CD14-positive monocyte (primary cell): ENCODE data around the gene MLXIP. TPM values are rescaled to one million over a fixed set of nuclear protein-coding genes. Genes with fewer than 3 reads are reported as not detected.

Source experiments
- DNase-seq, 3 donors: peaks; one replicate each; pipeline ENCODE4 v3.0.0-alpha.2; 2011 to 2022
- H2AFZ ChIP-seq: 2 replicates; pipeline ENCODE4 v1.6.0; 2012; ENCODE audit warnings: mild to moderate bottlenecking, low read depth, low read length, inconsistent platforms; ENCODE audit not compliant: insufficient read depth, poor library complexity, severe bottlenecking
- H3K27ac ChIP-seq, 2 donors: 1 replicate in 1 of 2; 2 replicates in 1 of 2; pipeline ENCODE4 v1.5.1; 2012 to 2013; ENCODE audit warnings: low read length in 2 of 2, control low read depth in 1 of 2, inconsistent platforms in 1 of 2, low read depth in 1 of 2, mild to moderate bottlenecking in 1 of 2
- H3K27me3 ChIP-seq, 2 donors: one replicate each; pipeline versions ENCODE4 v1.6.0 to v1.6.1; 2011 to 2013; ENCODE audit warnings: low read length in 2 of 2; ENCODE audit not compliant: control insufficient read depth in 2 of 2, insufficient read depth in 2 of 2
- H3K36me3 ChIP-seq, 2 donors: replicated peaks in 1 of 2; 1 replicate in 1 of 2; 2 replicates in 1 of 2; pipeline versions ENCODE4 v1.5.1 to v1.6.1; 2012 to 2013; ENCODE audit warnings: low read length in 2 of 2, control low read depth in 1 of 2, inconsistent platforms in 1 of 2, mild to moderate bottlenecking in 1 of 2; ENCODE audit not compliant: insufficient read depth in 2 of 2, control insufficient read depth in 1 of 2
- H3K4me1 ChIP-seq, 2 donors: 1 replicate in 1 of 2; 2 replicates in 1 of 2; pipeline versions ENCODE4 v1.5.1 to v1.6.1; 2012 to 2013; ENCODE audit warnings: low read length in 2 of 2, control low read depth in 1 of 2, inconsistent platforms in 1 of 2, mild to moderate bottlenecking in 1 of 2, moderate library complexity in 1 of 2; ENCODE audit not compliant: insufficient read depth in 2 of 2, control insufficient read depth in 1 of 2
- H3K4me2 ChIP-seq: replicated peaks from 2 replicates; pipeline ENCODE3; 2012; ENCODE audit warnings: low read length, moderate library complexity, mild to moderate bottlenecking; ENCODE audit not compliant: poor library complexity, severe bottlenecking; ENCODE audit errors: extremely low read depth
- H3K4me3 ChIP-seq, 3 experiments: fragments of 200-600 bp in 1 of 3; sonication (generic) in 1 of 3; replicated peaks in 1 of 3; 1 replicate in 2 of 3; 2 replicates in 1 of 3; pipeline ENCODE4 v1.5.1; 2011 to 2013; ENCODE audit warnings: low read length in 3 of 3, mild to moderate bottlenecking in 3 of 3, control low read depth in 2 of 3, low read depth in 2 of 3, inconsistent platforms in 1 of 3, moderate library complexity in 1 of 3
- H3K79me2 ChIP-seq: 2 replicates; pipeline ENCODE4 v1.6.0; 2012; ENCODE audit warnings: mild to moderate bottlenecking, control low read depth, inconsistent platforms, low read length, moderate library complexity; ENCODE audit not compliant: insufficient read depth
- H3K9ac ChIP-seq: 2 replicates; pipeline ENCODE4 v1.6.0; 2017; ENCODE audit warnings: low read length, mild to moderate bottlenecking; ENCODE audit not compliant: insufficient read depth, poor library complexity, severe bottlenecking
- H3K9me3 ChIP-seq, 2 donors: replicated peaks in 1 of 2; 1 replicate in 1 of 2; 2 replicates in 1 of 2; pipeline versions ENCODE4 v1.5.1 to v1.6.1; 2012 to 2013; ENCODE audit warnings: low read length in 2 of 2, control low read depth in 1 of 2; ENCODE audit not compliant: control insufficient read depth in 1 of 2, insufficient read depth in 1 of 2
- H4K20me1 ChIP-seq: 2 replicates; pipeline ENCODE4 v1.6.0; 2012; ENCODE audit warnings: mild to moderate bottlenecking, low read length, control low read depth, moderate library complexity; ENCODE audit not compliant: insufficient read depth
- H3K27ac Mint-ChIP-seq, 7 donors: one replicate each; pipeline ENCODE4 v1.8.0; 2020; ENCODE audit warnings: mild to moderate bottlenecking in 7 of 7, mixed read lengths in 7 of 7, moderate library complexity in 6 of 7, inconsistent platforms in 2 of 7
- H3K27me3 Mint-ChIP-seq, 3 donors: one replicate each; pipeline ENCODE4 v1.8.0; 2021 to 2022; ENCODE audit warnings: low read depth in 3 of 3, mild to moderate bottlenecking in 3 of 3, mixed read lengths in 3 of 3, moderate library complexity in 3 of 3, inconsistent platforms in 1 of 3
- H3K36me3 Mint-ChIP-seq, 2 donors: one replicate each; pipeline ENCODE4 v1.8.0; 2020; ENCODE audit warnings: mixed read lengths in 2 of 2, inconsistent platforms in 1 of 2, mild to moderate bottlenecking in 1 of 2
- H3K4me1 Mint-ChIP-seq: one replicate; pipeline ENCODE4 v1.8.0; 2020; ENCODE audit warnings: mild to moderate bottlenecking, mixed read lengths
- H3K4me3 Mint-ChIP-seq, 2 donors: one replicate each; pipeline ENCODE4 v1.8.0; 2020; ENCODE audit warnings: mild to moderate bottlenecking in 2 of 2, mixed read lengths in 2 of 2, moderate library complexity in 1 of 2
- H3K9me3 Mint-ChIP-seq, 7 donors: one replicate each; pipeline ENCODE4 v1.8.0; 2020 to 2022; ENCODE audit warnings: mixed read lengths in 7 of 7, mild to moderate bottlenecking in 6 of 7, moderate library complexity in 6 of 7, inconsistent platforms in 2 of 7
- WGBS: methylation state at CpG from one replicate; pipeline ENCODE4 v1.1.5; 2013; ENCODE audit warnings: missing lambda C conversion rate; ENCODE audit not compliant: insufficient coverage; 5-methylcytosine and 5-hydroxymethylcytosine counted together
- intact Hi-C, 2 donors: fragments of 100-400 bp; cut with micrococcal nuclease; formaldehyde crosslinking; loops; one replicate each; pipeline versions ENCODE4 v1.15.0 to v1.15.1; 2023
- polyA plus RNA-seq, 3 donors: library from polyadenylated mRNA; depleted of rRNA in 1 of 3; unstranded in 2 of 3; stranded (reverse) in 1 of 3; fragments of 300-500 nt in 2 of 3; fragments of >200 nt in 1 of 3; fragmentation: Illumina TruSeq in 2 of 3; gene quantifications; 1 replicate in 2 of 3; 2 replicates in 1 of 3; pipeline ENCODE4 v1.2.3, GENCODE V29; 2012 to 2021
- TF ChIP-seq, protein P1 (sequence below): fragments of 200-600 bp; IDR thresholded peaks from one replicate; pipeline ENCODE4 v1.8.0; 2022; ENCODE audit warnings: antibody characterized with exemption, mild to moderate bottlenecking

The MLXIP gene
- polyA plus RNA-seq, 3 donors, result 4.5 to 44.8 (median 4.6) TPM

DNA sequence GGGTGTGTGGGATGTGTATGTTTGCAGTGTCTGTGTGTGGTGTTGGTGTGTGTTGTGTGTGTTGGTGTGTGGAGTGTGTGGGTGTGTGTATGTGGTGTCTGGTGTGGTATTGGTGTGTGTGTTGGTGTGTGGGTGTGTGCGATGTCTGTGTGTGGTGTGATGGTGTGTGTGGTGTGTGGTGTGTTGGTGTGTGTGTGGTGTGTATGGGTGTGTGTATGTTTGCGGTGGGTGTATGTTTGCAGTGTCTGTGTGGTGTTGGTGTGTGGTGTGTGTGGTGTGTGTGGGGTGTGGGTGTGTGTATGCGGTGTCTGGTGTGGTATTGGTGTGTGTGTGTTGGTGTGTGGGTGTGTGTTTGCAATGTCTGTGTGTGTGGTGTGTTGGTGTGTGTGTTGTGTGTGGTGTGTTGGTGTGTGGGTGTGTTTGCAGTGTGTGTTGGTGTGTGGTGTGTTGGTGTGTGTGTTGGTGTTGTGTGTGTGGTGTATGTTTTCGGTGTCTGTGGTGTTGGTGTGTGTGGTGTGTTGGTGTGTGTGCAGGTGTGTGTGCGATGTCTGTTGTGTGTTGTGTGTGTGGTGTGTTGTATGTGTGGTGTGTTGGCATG lies 15.7 kb downstream of the MLXIP start:
- H3K27me3 Mint-ChIP-seq, result no peaks in the 10 kb centered on the region
- H3K9me3 Mint-ChIP-seq, result no peaks in the 10 kb centered on the region
- H3K27ac Mint-ChIP-seq, result no peak overlapping the region
- peaks cover 31% of the 10 kb centered on the region for H3K4me1 Mint-ChIP-seq
- H3K27ac ChIP-seq, result peak overlapping the region in 1 of 2 donors; percentile 66
- peaks cover 99% of the 10 kb centered on the region for H3K79me2 ChIP-seq
- intact Hi-C loops, result no loop called here
- H4K20me1 ChIP-seq, result peaks cover 100% of the 10 kb centered on the region
- WGBS, result 99% methylated on average over 5 of the region's 5 CpGs
- H3K36me3 ChIP-seq, result peaks cover 4 to 24% of the 10 kb centered on the region in 2 donors
- H3K9me3 ChIP-seq, result no peaks in the 10 kb centered on the region
- TF ChIP-seq, protein P1, sequence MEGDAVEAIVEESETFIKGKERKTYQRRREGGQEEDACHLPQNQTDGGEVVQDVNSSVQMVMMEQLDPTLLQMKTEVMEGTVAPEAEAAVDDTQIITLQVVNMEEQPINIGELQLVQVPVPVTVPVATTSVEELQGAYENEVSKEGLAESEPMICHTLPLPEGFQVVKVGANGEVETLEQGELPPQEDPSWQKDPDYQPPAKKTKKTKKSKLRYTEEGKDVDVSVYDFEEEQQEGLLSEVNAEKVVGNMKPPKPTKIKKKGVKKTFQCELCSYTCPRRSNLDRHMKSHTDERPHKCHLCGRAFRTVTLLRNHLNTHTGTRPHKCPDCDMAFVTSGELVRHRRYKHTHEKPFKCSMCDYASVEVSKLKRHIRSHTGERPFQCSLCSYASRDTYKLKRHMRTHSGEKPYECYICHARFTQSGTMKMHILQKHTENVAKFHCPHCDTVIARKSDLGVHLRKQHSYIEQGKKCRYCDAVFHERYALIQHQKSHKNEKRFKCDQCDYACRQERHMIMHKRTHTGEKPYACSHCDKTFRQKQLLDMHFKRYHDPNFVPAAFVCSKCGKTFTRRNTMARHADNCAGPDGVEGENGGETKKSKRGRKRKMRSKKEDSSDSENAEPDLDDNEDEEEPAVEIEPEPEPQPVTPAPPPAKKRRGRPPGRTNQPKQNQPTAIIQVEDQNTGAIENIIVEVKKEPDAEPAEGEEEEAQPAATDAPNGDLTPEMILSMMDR, result no peak
- no peak for DNase-seq
- no peak overlapping the region for H3K4me3 Mint-ChIP-seq
- H3K36me3 Mint-ChIP-seq, result peaks cover 9 to 23% of the 10 kb centered on the region in 2 donors
- peaks cover 59 to 61% of the 10 kb centered on the region in 2 donors for H3K4me1 ChIP-seq
- no peak overlapping the region for H3K4me2 ChIP-seq
- H2AFZ ChIP-seq, result no peak overlapping the region
- no peak overlapping the region for H3K9ac ChIP-seq
- no peaks in the 10 kb centered on the region for H3K27me3 ChIP-seq
- no peak overlapping the region for H3K4me3 ChIP-seq

DNA sequence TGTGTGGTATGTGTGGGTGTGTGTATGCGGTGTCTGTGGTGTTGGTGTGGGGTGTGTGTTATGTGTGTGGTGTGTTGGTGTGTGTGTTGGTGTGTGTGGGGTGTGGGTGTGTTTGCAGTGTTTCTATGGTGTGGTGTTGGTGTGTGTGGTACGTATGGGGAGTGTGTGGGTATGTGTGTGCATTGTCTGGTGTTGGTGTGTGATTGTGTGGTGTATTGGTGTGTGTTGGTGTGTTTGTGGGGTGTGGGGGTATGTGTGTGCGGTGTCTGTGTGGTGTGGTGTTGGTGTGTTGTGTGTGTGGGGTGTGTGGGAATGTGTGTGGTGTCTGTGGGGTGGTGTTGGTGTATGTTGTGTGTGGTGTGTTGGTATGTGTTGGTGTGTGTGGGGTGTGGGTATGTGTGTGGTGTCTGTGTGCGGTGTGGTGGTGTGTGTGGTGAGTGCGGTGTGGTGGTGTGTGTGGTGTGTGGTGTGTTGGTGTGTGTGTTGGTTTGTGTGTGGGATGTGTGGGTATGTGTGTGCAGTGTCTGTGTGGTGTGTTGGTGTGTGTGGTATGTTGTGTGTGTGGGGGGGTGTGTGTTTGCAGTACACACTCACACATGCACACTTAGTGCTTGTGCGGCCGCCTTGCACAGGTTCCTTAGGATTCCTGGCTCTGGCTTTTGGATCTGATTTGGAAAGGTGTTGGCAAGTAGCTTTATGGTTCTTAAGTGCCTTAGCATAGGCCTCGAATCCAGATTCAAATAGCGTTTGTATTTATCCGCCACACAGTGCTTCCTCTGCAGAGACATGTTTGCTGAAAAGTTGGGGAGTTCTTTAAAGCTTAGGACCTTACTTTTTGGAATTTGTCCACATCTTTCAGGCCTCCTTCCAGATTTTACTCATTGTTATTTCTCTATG lies 16.4 kb downstream of the MLXIP start:
- H3K27me3 ChIP-seq, result no peaks in the 10 kb centered on the region
- H3K4me1 Mint-ChIP-seq, result peaks cover 38% of the 10 kb centered on the region
- no peaks in the 10 kb centered on the region for H3K9me3 Mint-ChIP-seq
- peaks cover 59 to 61% of the 10 kb centered on the region in 2 donors for H3K4me1 ChIP-seq
- peaks cover 99% of the 10 kb centered on the region for H3K79me2 ChIP-seq
- H3K27ac Mint-ChIP-seq, result no peak overlapping the region
- H3K36me3 ChIP-seq, result peaks cover 4 to 16% of the 10 kb centered on the region in 2 donors
- peaks cover 9 to 18% of the 10 kb centered on the region in 2 donors for H3K36me3 Mint-ChIP-seq
- H3K4me3 ChIP-seq, result no peak overlapping the region
- no peak for DNase-seq
- H4K20me1 ChIP-seq, result peaks cover 100% of the 10 kb centered on the region
- H3K4me3 Mint-ChIP-seq, result no peak overlapping the region
- 90% methylated on average over 5 of the region's 10 CpGs for WGBS
- no peaks in the 10 kb centered on the region for H3K27me3 Mint-ChIP-seq
- H3K4me2 ChIP-seq, result no peak overlapping the region
- no peak overlapping the region for H3K9ac ChIP-seq
- H2AFZ ChIP-seq, result no peak overlapping the region
- H3K9me3 ChIP-seq, result no peaks in the 10 kb centered on the region
- peak overlapping the region in 1 of 2 donors; percentile 66 for H3K27ac ChIP-seq
- intact Hi-C loops, result no loop called here
- TF ChIP-seq, protein P1, result no peak
